ENCODE data around the gene GUCY2D. TPM values are rescaled to one million over a fixed set of nuclear protein-coding genes. Genes with fewer than 3 reads are reported as not detected.

GUCY2D gene
- total RNA-seq, 2 experiments from 2014 or later: not detected

DNA sequence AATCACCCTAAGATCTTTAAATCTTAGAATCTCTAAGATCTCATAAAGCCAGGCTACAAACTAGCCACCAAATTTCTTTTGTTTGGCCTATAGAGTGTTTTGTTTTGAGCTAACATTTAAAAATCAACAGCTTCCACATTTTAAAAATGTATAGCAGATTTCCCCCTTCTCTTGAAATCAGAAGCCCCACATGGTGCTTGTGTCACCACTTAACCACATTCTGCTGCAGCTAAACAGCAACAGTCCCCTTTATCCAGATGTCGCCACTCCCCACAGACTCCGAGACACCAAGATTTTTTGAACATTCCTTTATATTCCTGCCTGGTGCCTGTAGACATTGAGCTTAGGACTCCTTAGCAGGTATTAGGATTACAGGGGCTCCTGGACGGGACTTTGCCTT is 16.0 kb downstream of the GUCY2D start:
- Histone ChIP-seq H3K4me3 (ENCODE audit: low read depth, low read length, poor library complexity, severe bottlenecking) (no peak overlapping the region), H4K20me1 (ENCODE audit: insufficient read depth, low read length) (no peaks in the 10 kb centered on the region), H3K4me2 (ENCODE audit: low read length) (no peak overlapping the region), H3K27ac (ENCODE audit: low read depth, low read length, poor library complexity, severe bottlenecking) (no peak overlapping the region), H3K9me2 (ENCODE audit: insufficient read depth, low read length) (no peaks in the 10 kb centered on the region), H3K36me3 (ENCODE audit: insufficient read depth, low read length) (no peaks in the 10 kb centered on the region), H3K4me1 (ENCODE audit: insufficient read depth, low read length, poor library complexity, severe bottlenecking) (peaks cover 7% of the 10 kb centered on the region), H3K79me2 (ENCODE audit: insufficient read depth, low read depth, low read length) (no peaks in the 10 kb centered on the region), H3K9me3 (ENCODE audit: low read length) (no peaks in the 10 kb centered on the region), H2AFZ (ENCODE audit: low read length) (no peak overlapping the region)
- intact Hi-C loops (cut with micrococcal nuclease; ENCODE audit: unreplicated experiment): no loop called here
- TF ChIP-seq EZH2phosphoT487 (IDR thresholded peaks at IDR 0.05; ENCODE audit: borderline replicate concordance, low read depth, low read length): no peak
- TF ChIP-seq, protein P1, sequence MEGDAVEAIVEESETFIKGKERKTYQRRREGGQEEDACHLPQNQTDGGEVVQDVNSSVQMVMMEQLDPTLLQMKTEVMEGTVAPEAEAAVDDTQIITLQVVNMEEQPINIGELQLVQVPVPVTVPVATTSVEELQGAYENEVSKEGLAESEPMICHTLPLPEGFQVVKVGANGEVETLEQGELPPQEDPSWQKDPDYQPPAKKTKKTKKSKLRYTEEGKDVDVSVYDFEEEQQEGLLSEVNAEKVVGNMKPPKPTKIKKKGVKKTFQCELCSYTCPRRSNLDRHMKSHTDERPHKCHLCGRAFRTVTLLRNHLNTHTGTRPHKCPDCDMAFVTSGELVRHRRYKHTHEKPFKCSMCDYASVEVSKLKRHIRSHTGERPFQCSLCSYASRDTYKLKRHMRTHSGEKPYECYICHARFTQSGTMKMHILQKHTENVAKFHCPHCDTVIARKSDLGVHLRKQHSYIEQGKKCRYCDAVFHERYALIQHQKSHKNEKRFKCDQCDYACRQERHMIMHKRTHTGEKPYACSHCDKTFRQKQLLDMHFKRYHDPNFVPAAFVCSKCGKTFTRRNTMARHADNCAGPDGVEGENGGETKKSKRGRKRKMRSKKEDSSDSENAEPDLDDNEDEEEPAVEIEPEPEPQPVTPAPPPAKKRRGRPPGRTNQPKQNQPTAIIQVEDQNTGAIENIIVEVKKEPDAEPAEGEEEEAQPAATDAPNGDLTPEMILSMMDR (conservative IDR thresholded peaks at IDR 0.05; ENCODE audit: low read length): no peak
- POLR2A ChIA-PET: no interaction called here
- DNase-seq (ENCODE audit: low spot score): no peak
- BruUV-seq (replicated peaks): no TSS peak
- CTCF ChIA-PET (ENCODE audit: unreplicated experiment): interaction anchor here (0.6 kb wide), 1 partner anchor 17 kb away, joined by 3 read pairs; no protein-coding TSS in a partner anchor

DNA sequence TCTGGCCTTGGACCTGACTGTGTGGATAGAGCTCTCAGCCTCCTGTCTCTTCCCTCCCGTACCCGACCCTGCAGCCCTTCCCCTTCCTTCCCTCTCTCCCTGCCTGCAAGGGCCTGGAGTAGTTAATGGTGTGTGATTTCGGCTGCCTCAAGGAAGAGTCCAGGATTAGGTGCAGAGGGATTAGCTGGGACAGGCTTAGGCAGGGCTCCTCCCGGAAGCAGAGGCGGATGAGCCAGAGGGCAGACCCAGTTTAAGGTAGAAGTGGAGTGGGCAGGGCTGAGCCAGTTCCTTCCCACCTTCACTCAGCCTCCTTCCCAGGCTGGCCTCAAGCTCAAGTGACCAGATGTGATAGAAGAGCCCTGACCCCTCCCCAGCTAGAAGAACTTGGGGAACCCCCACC is 16.8 kb downstream of the GUCY2D start:
- Histone ChIP-seq H3K4me1 (ENCODE audit: insufficient read depth, low read length, poor library complexity, severe bottlenecking) (peaks cover 7% of the 10 kb centered on the region), H3K9me2 (ENCODE audit: insufficient read depth, low read length) (no peaks in the 10 kb centered on the region), H3K4me3 (ENCODE audit: low read depth, low read length, poor library complexity, severe bottlenecking) (no peak overlapping the region), H2AFZ (ENCODE audit: low read length) (no peak overlapping the region), H3K4me2 (ENCODE audit: low read length) (no peak overlapping the region), H3K36me3 (ENCODE audit: insufficient read depth, low read length) (no peaks in the 10 kb centered on the region), H3K9me3 (ENCODE audit: low read length) (no peaks in the 10 kb centered on the region), H3K79me2 (ENCODE audit: insufficient read depth, low read depth, low read length) (no peaks in the 10 kb centered on the region), H4K20me1 (ENCODE audit: insufficient read depth, low read length) (no peaks in the 10 kb centered on the region), H3K27ac (ENCODE audit: low read depth, low read length, poor library complexity, severe bottlenecking) (no peak overlapping the region)
- BruUV-seq (replicated peaks): no TSS peak
- CTCF ChIA-PET (ENCODE audit: unreplicated experiment): interaction anchor here (0.6 kb wide), 1 partner anchor 18 kb away, joined by 3 read pairs; no protein-coding TSS in a partner anchor
- TF ChIP-seq, protein P1 (conservative IDR thresholded peaks at IDR 0.05; ENCODE audit: low read length): no peak
- TF ChIP-seq EZH2phosphoT487 (IDR thresholded peaks at IDR 0.05; ENCODE audit: borderline replicate concordance, low read depth, low read length): no peak
- intact Hi-C loops (cut with micrococcal nuclease; ENCODE audit: unreplicated experiment): no loop called here
- no peak for DNase-seq (ENCODE audit: low spot score)
- POLR2A ChIA-PET: no interaction called here

DNA sequence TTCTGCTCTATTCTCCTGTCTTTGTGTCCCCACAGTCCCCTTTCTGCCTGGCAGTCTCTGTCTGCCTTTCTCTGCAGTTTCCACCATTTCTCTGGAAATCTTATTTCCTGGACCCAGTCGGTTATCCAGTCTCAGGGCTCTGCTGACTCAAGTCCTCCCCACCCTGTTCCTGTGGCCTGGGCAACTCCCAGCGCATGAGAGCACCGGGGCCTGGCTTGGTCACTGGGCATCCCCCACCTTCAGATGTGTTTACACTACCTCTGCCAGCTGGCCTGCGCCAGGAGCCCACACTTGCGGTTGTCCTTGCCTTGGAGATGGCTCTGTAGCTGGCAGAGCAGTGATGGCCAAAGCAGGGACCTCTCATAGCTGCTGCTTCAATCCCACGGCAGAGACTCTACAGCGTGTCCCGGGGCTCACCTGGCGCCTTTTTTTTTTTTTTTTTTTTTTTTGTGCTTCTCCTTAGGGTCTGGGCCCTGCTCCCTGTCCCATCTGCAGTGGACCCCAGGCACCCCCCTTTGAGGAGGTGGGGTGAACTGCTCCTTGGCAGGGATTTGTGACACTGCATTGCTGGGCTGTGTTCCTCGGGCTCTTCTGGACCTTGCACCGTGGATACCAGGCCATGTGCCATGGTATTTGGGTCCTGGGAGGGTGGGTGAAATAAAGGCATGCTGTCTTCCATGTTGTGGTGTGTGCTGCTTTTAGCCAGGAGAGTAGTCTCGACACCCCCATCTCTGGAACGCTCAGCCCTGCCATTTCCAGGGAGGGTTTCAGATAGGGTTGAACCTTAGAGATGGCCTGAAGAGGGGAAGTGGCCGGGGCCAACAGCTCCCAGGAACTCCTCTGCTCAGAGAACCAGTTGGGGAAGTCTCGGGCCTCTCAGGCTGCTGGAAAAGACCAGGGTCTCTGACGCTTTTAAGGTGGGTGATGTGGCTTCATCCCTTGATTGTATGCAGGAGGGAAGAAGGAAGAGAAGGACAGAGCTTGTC is 17.5 kb downstream of the GUCY2D start:
- H3K4me2 ChIP-seq (ENCODE audit: low read length): no peak overlapping the region
- H3K4me1 ChIP-seq (ENCODE audit: insufficient read depth, low read length, poor library complexity, severe bottlenecking): peaks cover 7% of the 10 kb centered on the region
- no peak overlapping the region for H3K4me3 ChIP-seq (ENCODE audit: low read depth, low read length, poor library complexity, severe bottlenecking)
- H4K20me1 ChIP-seq (ENCODE audit: insufficient read depth, low read length): no peaks in the 10 kb centered on the region
- H2AFZ ChIP-seq (ENCODE audit: low read length): no peak overlapping the region
- no TSS peak for BruUV-seq (replicated peaks)
- no peak for DNase-seq (ENCODE audit: low spot score)
- ChIA-PET POLR2A (no interaction called here), CTCF (ENCODE audit: unreplicated experiment) (no interaction called here)
- H3K9me2 ChIP-seq (ENCODE audit: insufficient read depth, low read length): no peaks in the 10 kb centered on the region
- intact Hi-C loops (cut with micrococcal nuclease; ENCODE audit: unreplicated experiment): no loop called here
- H3K79me2 ChIP-seq (ENCODE audit: insufficient read depth, low read depth, low read length): no peaks in the 10 kb centered on the region
- no peak overlapping the region for H3K27ac ChIP-seq (ENCODE audit: low read depth, low read length, poor library complexity, severe bottlenecking)
- H3K36me3 ChIP-seq (ENCODE audit: insufficient read depth, low read length): no peaks in the 10 kb centered on the region
- no peak for TF ChIP-seq EZH2phosphoT487 (IDR thresholded peaks at IDR 0.05; ENCODE audit: borderline replicate concordance, low read depth, low read length)
- TF ChIP-seq, protein P1 (conservative IDR thresholded peaks at IDR 0.05; ENCODE audit: low read length): no peak
- no peaks in the 10 kb centered on the region for H3K9me3 ChIP-seq (ENCODE audit: low read length)

Data from OCI-LY7 (cell line).